Astrocyte (in vitro differentiated cells and primary cell): ENCODE measurements around the gene NXT2. TPM values are rescaled to one million over a fixed set of nuclear protein-coding genes. Genes with fewer than 3 reads are reported as not detected.

Source experiments
- DNase-seq: peaks from one replicate; pipeline ENCODE4 v3.0.0-alpha.2; 2010; ENCODE audit warnings: low read depth
- FAIRE-seq: peaks from 2 replicates; lab custom pipeline; 2011; peaks lifted over from hg19 to GRCh38; lab: Jason Lieb, UNC
- H2AFZ ChIP-seq: 2 replicates; pipeline ENCODE4 v1.6.0; 2012; ENCODE audit warnings: low read depth, low read length, inconsistent platforms
- H3K27ac ChIP-seq: 2 replicates; pipeline ENCODE4 v1.5.1; 2011; ENCODE audit warnings: low read depth, low read length, inconsistent platforms
- H3K27me3 ChIP-seq: 2 replicates; pipeline ENCODE4 v1.6.0; 2011; ENCODE audit warnings: low read length, inconsistent platforms; ENCODE audit not compliant: insufficient read depth
- H3K36me3 ChIP-seq: 2 replicates; pipeline ENCODE4 v1.5.1; 2011; ENCODE audit warnings: low read length, inconsistent platforms; ENCODE audit not compliant: insufficient read depth
- H3K4me1 ChIP-seq: 2 replicates; pipeline ENCODE4 v1.5.1; 2011; ENCODE audit warnings: low read length, inconsistent platforms; ENCODE audit not compliant: insufficient read depth
- H3K4me2 ChIP-seq: 2 replicates; pipeline ENCODE4 v1.6.0; 2012; ENCODE audit warnings: low read length, inconsistent platforms
- H3K4me3 ChIP-seq: 2 replicates; pipeline ENCODE4 v1.5.1; 2011; ENCODE audit warnings: low read depth, mild to moderate bottlenecking, low read length, inconsistent platforms; ENCODE audit not compliant: insufficient read depth
- H3K79me2 ChIP-seq: 2 replicates; pipeline ENCODE4 v1.6.0; 2012; ENCODE audit warnings: mild to moderate bottlenecking, low read length, inconsistent platforms; ENCODE audit not compliant: insufficient read depth
- H3K9ac ChIP-seq: 2 replicates; pipeline ENCODE4 v1.6.0; 2012; ENCODE audit warnings: mild to moderate bottlenecking, low read length, inconsistent platforms
- H3K9me3 ChIP-seq: 2 replicates; pipeline ENCODE4 v1.5.1; 2012; ENCODE audit warnings: low read depth, mild to moderate bottlenecking, low read length, inconsistent platforms; ENCODE audit not compliant: insufficient read depth
- H4K20me1 ChIP-seq: 2 replicates; pipeline ENCODE4 v1.6.0; 2012; ENCODE audit warnings: low read length, inconsistent platforms; ENCODE audit not compliant: insufficient read depth
- H3K27ac Mint-ChIP-seq: one replicate; pipeline ENCODE4 v1.8.0; 2021; ENCODE audit warnings: mild to moderate bottlenecking, mixed read lengths; ENCODE audit not compliant: unreplicated experiment
- H3K27me3 Mint-ChIP-seq: one replicate; pipeline ENCODE4 v1.8.0; 2021; ENCODE audit warnings: low read depth, mixed read lengths; ENCODE audit not compliant: unreplicated experiment
- H3K36me3 Mint-ChIP-seq: one replicate; pipeline ENCODE4 v1.8.0; 2021; ENCODE audit warnings: low read depth, mixed read lengths; ENCODE audit not compliant: unreplicated experiment
- H3K4me1 Mint-ChIP-seq: one replicate; pipeline ENCODE4 v1.8.0; 2021; ENCODE audit warnings: low read depth, mixed read lengths; ENCODE audit not compliant: unreplicated experiment
- H3K4me3 Mint-ChIP-seq: one replicate; pipeline ENCODE4 v1.8.0; 2021; ENCODE audit warnings: mild to moderate bottlenecking, moderate library complexity, mixed read lengths; ENCODE audit not compliant: unreplicated experiment
- H3K9me3 Mint-ChIP-seq: one replicate; pipeline ENCODE4 v1.8.0; 2021; ENCODE audit warnings: mild to moderate bottlenecking, mixed read lengths; ENCODE audit not compliant: unreplicated experiment
- CTCF ChIP-seq: IDR thresholded peaks from 2 replicates; pipeline ENCODE4 v1.5.1; 2011; ENCODE audit warnings: low read depth, mild to moderate bottlenecking, inconsistent platforms, low read length, moderate library complexity; ENCODE audit not compliant: insufficient read depth
- EZH2 ChIP-seq: IDR thresholded peaks from 2 replicates; pipeline ENCODE4 v1.6.1; 2012; ENCODE audit warnings: mild to moderate bottlenecking, low read length, inconsistent platforms; ENCODE audit not compliant: insufficient read depth
- total RNA-seq: library from RNA; stranded (reverse); gene quantifications from 2 replicates; pipeline ENCODE4 v1.2.1, GENCODE V29; 2021

The NXT2 gene
- total RNA-seq, 1 donor from 2014 or later: 3.9 TPM

- Histone ChIP-seq H3K36me3 (no peaks in the 10 kb centered on the region), H3K27me3 (no peaks in the 10 kb centered on the region), H4K20me1 (no peaks in the 10 kb centered on the region), H3K27ac (no peak overlapping the region), H2AFZ (no peak overlapping the region), H3K4me3 (no peak overlapping the region), H3K4me2 (no peak overlapping the region), H3K9me3 (no peaks in the 10 kb centered on the region), H3K79me2 (no peaks in the 10 kb centered on the region), H3K9ac (no peak overlapping the region), H3K4me1 (no peaks in the 10 kb centered on the region)
- H3K4me1 Mint-ChIP-seq: no peaks in the 10 kb centered on the region
- no peak for TF ChIP-seq CTCF
- TF ChIP-seq EZH2: no peak
- H3K36me3 Mint-ChIP-seq: no peaks in the 10 kb centered on the region
- H3K9me3 Mint-ChIP-seq: no peaks in the 10 kb centered on the region
- FAIRE-seq (no peak), DNase-seq (no peak)
- H3K27me3 Mint-ChIP-seq: peaks cover 2% of the 10 kb centered on the region
- no peak overlapping the region for H3K4me3 Mint-ChIP-seq
- no peak overlapping the region for H3K27ac Mint-ChIP-seq
Measured at GRCh38 chrX:109489174-109489573, 47.5 kb upstream of the NXT2 start.

- Mint-ChIP-seq H3K27ac (no peak overlapping the region), H3K27me3 (peaks cover 4% of the 10 kb centered on the region), H3K4me3 (no peak overlapping the region), H3K9me3 (no peaks in the 10 kb centered on the region), H3K4me1 (no peaks in the 10 kb centered on the region), H3K36me3 (no peaks in the 10 kb centered on the region)
- FAIRE-seq: no peak
- Histone ChIP-seq H3K27ac (no peak overlapping the region), H4K20me1 (no peaks in the 10 kb centered on the region), H3K79me2 (no peaks in the 10 kb centered on the region), H3K9me3 (no peaks in the 10 kb centered on the region), H3K4me2 (no peak overlapping the region), H3K4me3 (no peak overlapping the region), H3K4me1 (no peaks in the 10 kb centered on the region), H3K27me3 (no peaks in the 10 kb centered on the region), H2AFZ (no peak overlapping the region), H3K9ac (no peak overlapping the region), H3K36me3 (no peaks in the 10 kb centered on the region)
- no peak for TF ChIP-seq CTCF
- no peak for TF ChIP-seq EZH2
- DNase-seq: no peak
Measured at GRCh38 chrX:109498434-109498833, 38.2 kb upstream of the NXT2 start.

- Histone ChIP-seq H3K27ac (no peak overlapping the region), H2AFZ (no peak overlapping the region), H3K4me3 (no peak overlapping the region), H3K27me3 (no peaks in the 10 kb centered on the region), H3K9ac (no peak overlapping the region), H3K4me2 (no peak overlapping the region), H3K4me1 (no peaks in the 10 kb centered on the region), H3K36me3 (no peaks in the 10 kb centered on the region), H4K20me1 (no peaks in the 10 kb centered on the region), H3K79me2 (no peaks in the 10 kb centered on the region), H3K9me3 (no peaks in the 10 kb centered on the region)
- no peak for DNase-seq
- TF ChIP-seq EZH2 (no peak), CTCF (no peak)
- H3K27me3 Mint-ChIP-seq: peaks cover 2% of the 10 kb centered on the region
- no peak overlapping the region for H3K4me3 Mint-ChIP-seq
- FAIRE-seq: peak; percentile 90
- H3K36me3 Mint-ChIP-seq: no peaks in the 10 kb centered on the region
- no peaks in the 10 kb centered on the region for H3K4me1 Mint-ChIP-seq
- no peak overlapping the region for H3K27ac Mint-ChIP-seq
- H3K9me3 Mint-ChIP-seq: no peaks in the 10 kb centered on the region
Measured at GRCh38 chrX:109501176-109501575, 35.5 kb upstream of the NXT2 start.
